SK-N-SH (cell line): ENCODE measurements around the gene LRRC27. TPM values are rescaled to one million over a fixed set of nuclear protein-coding genes. Genes with fewer than 3 reads are reported as not detected.

Experiments used
- CTCF ChIA-PET: fragments of 300-600, 350-600 bp; formaldehyde crosslinking; extraction: SDS; loops from one replicate; lab custom pipeline; 2021; lab: Yijun Ruan, JAX
- POLR2A ChIA-PET: fragments of 350-600 bp; sonication (Branson Sonifier 250); formaldehyde crosslinking; extraction: SDS; loops from one replicate; lab custom pipeline; 2020; ENCODE audit warnings: antibody characterized with exemption, inconsistent platforms; lab: Yijun Ruan, JAX
- DNase-seq: peaks from one replicate; pipeline ENCODE4 v3.0.0; 2012
- H2AFZ ChIP-seq: fragments of 200-600 bp; sonication (generic); 2 replicates; pipeline ENCODE4 v1.8.1; 2016; ENCODE audit warnings: antibody characterized with exemption, mild to moderate bottlenecking, low read depth
- H3F3A ChIP-seq: fragments of 200-600 bp; sonication (generic); replicated peaks from 2 replicates; pipeline ENCODE3; 2016; ENCODE audit warnings: antibody characterized with exemption, mild to moderate bottlenecking; ENCODE audit not compliant: insufficient read depth
- H3K27ac ChIP-seq, 2 experiments: fragments of 200-500 bp in 1 of 2; fragments of 200-600 bp in 1 of 2; sonication (Bioruptor generic) in 1 of 2; sonication (generic), shearing (Covaris generic) in 1 of 2; 2 replicates each; pipeline versions ENCODE4 v1.5.1 to v1.6.1; 2014 to 2016; ENCODE audit warnings: low read depth in 2 of 2, inconsistent platforms in 1 of 2, low read length in 1 of 2, mild to moderate bottlenecking in 1 of 2, mixed read lengths in 1 of 2
- H3K27me3 ChIP-seq: fragments of 200-600 bp; sonication (generic), shearing (Covaris generic); 2 replicates; pipeline ENCODE4 v1.6.1; 2016; ENCODE audit warnings: mixed run types; ENCODE audit not compliant: insufficient read depth
- H3K36me3 ChIP-seq, 2 experiments: fragments of 200-500 bp in 1 of 2; fragments of 200-600 bp in 1 of 2; sonication (Bioruptor generic) in 1 of 2; sonication (generic) in 1 of 2; replicated peaks in 1 of 2; 2 replicates each; pipeline versions ENCODE3 to v1.5.1; 2014 to 2016; ENCODE audit warnings: low read length in 1 of 2, mild to moderate bottlenecking in 1 of 2; ENCODE audit not compliant: insufficient read depth in 2 of 2, control insufficient read depth in 1 of 2
- H3K4me1 ChIP-seq, 2 experiments: fragments of 200-500 bp in 1 of 2; fragments of 200-600 bp in 1 of 2; sonication (Bioruptor generic) in 1 of 2; sonication (generic), shearing (Covaris generic) in 1 of 2; 2 replicates each; pipeline versions ENCODE4 v1.5.1 to v1.6.1; 2014 to 2016; ENCODE audit warnings: low read depth in 1 of 2, low read length in 1 of 2, mixed run types in 1 of 2; ENCODE audit not compliant: insufficient read depth in 2 of 2, control insufficient read depth in 1 of 2
- H3K4me2 ChIP-seq: fragments of 200-600 bp; sonication (generic), shearing (Covaris generic); 2 replicates; pipeline ENCODE4 v1.6.1; 2017; ENCODE audit warnings: mixed run types
- H3K4me3 ChIP-seq, 2 experiments: fragments of 200-500 bp in 1 of 2; fragments of 200-600 bp in 1 of 2; sonication (Bioruptor generic) in 1 of 2; sonication (generic), shearing (Covaris generic) in 1 of 2; 2 replicates each; pipeline versions ENCODE4 v1.5.1 to v1.8.1; 2014 to 2016; ENCODE audit warnings: low read depth in 2 of 2, inconsistent platforms in 1 of 2, low read length in 1 of 2, mild to moderate bottlenecking in 1 of 2, mixed read lengths in 1 of 2, moderate library complexity in 1 of 2
- H3K79me2 ChIP-seq: fragments of 200-600 bp; sonication (generic); 2 replicates; pipeline ENCODE4 v1.8.1; 2017; ENCODE audit warnings: mild to moderate bottlenecking; ENCODE audit not compliant: insufficient read depth
- H3K9ac ChIP-seq: fragments of 200-600 bp; sonication (generic); 2 replicates; pipeline ENCODE4 v1.6.1; 2017; ENCODE audit warnings: mixed run types
- H3K9me2 ChIP-seq: fragments of 200-600 bp; sonication (generic); 2 replicates; pipeline ENCODE4 v1.6.1; 2017; ENCODE audit warnings: mixed run types
- H3K9me3 ChIP-seq: fragments of 200-600 bp; sonication (generic); 2 replicates; pipeline ENCODE4 v1.6.1; 2017; ENCODE audit warnings: mixed run types, mild to moderate bottlenecking, moderate library complexity
- H4K20me1 ChIP-seq: fragments of 200-600 bp; sonication (generic); 2 replicates; pipeline ENCODE4 v1.6.1; 2017; ENCODE audit warnings: mild to moderate bottlenecking, mixed run types; ENCODE audit not compliant: insufficient read depth
- CTCF ChIP-seq: fragments of 200-600 bp; sonication (generic); IDR thresholded peaks from 2 replicates; pipeline ENCODE4 v1.6.1; 2017; ENCODE audit warnings: antibody characterized with exemption, mild to moderate bottlenecking, moderate library complexity
- EP300 ChIP-seq, 2 experiments: IDR thresholded peaks; 2 replicates each; pipeline versions ENCODE4 v1.4.0 to v1.6.1; 2012; ENCODE audit warnings: borderline replicate concordance in 1 of 2, low read depth in 1 of 2, low read length in 1 of 2
- EZH2phosphoT487 ChIP-seq: fragments of 200-600 bp; sonication (generic); IDR thresholded peaks from 2 replicates; pipeline ENCODE4 v1.6.1; 2017; ENCODE audit warnings: low read depth, mixed run types, mild to moderate bottlenecking, antibody characterized with exemption, moderate library complexity, borderline replicate concordance
- FOSL2 ChIP-seq: IDR thresholded peaks from 2 replicates; pipeline ENCODE4 v1.4.0; 2012; ENCODE audit warnings: low read depth, mild to moderate bottlenecking, moderate library complexity, borderline replicate concordance
- FOXJ3 ChIP-seq: sonication (generic); formaldehyde crosslinking; IDR thresholded peaks from 2 replicates; pipeline ENCODE4 v1.5.1; 2020; ENCODE audit warnings: mild to moderate bottlenecking, missing genetic modification reagents
- GABPA ChIP-seq: IDR thresholded peaks from 2 replicates; pipeline ENCODE4 v1.4.0; 2012; ENCODE audit warnings: low read depth, mild to moderate bottlenecking
- GATA2 ChIP-seq: sonication (generic); formaldehyde crosslinking; IDR thresholded peaks from 2 replicates; pipeline ENCODE4 v1.5.0; 2020; ENCODE audit warnings: mild to moderate bottlenecking, missing genetic modification reagents
- IRF3 ChIP-seq: fragments of 150-350 bp; IDR thresholded peaks from 2 replicates; pipeline ENCODE4 v1.6.1; 2016; ENCODE audit warnings: mild to moderate bottlenecking, low read depth, low read length
- JUND ChIP-seq: IDR thresholded peaks from 2 replicates; pipeline ENCODE4 v1.4.0; 2012
- MAX ChIP-seq: IDR thresholded peaks from 2 replicates; pipeline ENCODE4 v1.4.0; 2012; ENCODE audit warnings: low read depth
- MEF2A ChIP-seq: IDR thresholded peaks from 2 replicates; pipeline ENCODE4 v1.4.0; 2012; ENCODE audit warnings: low read depth, borderline replicate concordance
- MXI1 ChIP-seq: IDR thresholded peaks from 2 replicates; pipeline ENCODE4 v1.6.1; 2012; ENCODE audit warnings: mild to moderate bottlenecking, low read depth, low read length, improper control_type of control experiment
- NRF1 ChIP-seq: IDR thresholded peaks from 2 replicates; pipeline ENCODE4 v1.6.1; 2012; ENCODE audit warnings: low read depth, mild to moderate bottlenecking, low read length
- PBX3 ChIP-seq: IDR thresholded peaks from 2 replicates; pipeline ENCODE4; 2012
- POLR2AphosphoS5 ChIP-seq: IDR thresholded peaks from 2 replicates; pipeline ENCODE4 v1.6.1; 2012; ENCODE audit warnings: low read depth, low read length
- RAD21 ChIP-seq: IDR thresholded peaks from 2 replicates; pipeline ENCODE4 v1.6.1; 2012; ENCODE audit warnings: mild to moderate bottlenecking, low read length
- RCOR1 ChIP-seq: fragments of 150-350 bp; IDR thresholded peaks from 2 replicates; pipeline ENCODE4 v1.6.1; 2017; ENCODE audit warnings: antibody characterized with exemption, low read length
- SIN3A ChIP-seq: IDR thresholded peaks from 2 replicates; pipeline ENCODE4 v1.6.1; 2012; ENCODE audit warnings: low read depth, mild to moderate bottlenecking, low read length, moderate library complexity, borderline replicate concordance
- TAF1 ChIP-seq: IDR thresholded peaks from 2 replicates; pipeline ENCODE4 v1.6.1; 2012; ENCODE audit warnings: low read depth, mild to moderate bottlenecking, low read length, moderate library complexity, borderline replicate concordance
- TEAD4 ChIP-seq: IDR thresholded peaks from 2 replicates; pipeline ENCODE4 v1.4.0; 2012; ENCODE audit warnings: mild to moderate bottlenecking, borderline replicate concordance; ENCODE audit not compliant: insufficient read depth
- USF1 ChIP-seq: IDR thresholded peaks from 2 replicates; pipeline ENCODE4 v1.4.0; 2012; ENCODE audit warnings: low read depth, borderline replicate concordance
- WGBS: methylation state at CpG from one replicate; pipeline ENCODE4 v1.1.6; 2017; ENCODE audit warnings: low lambda C conversion rate; 5-methylcytosine and 5-hydroxymethylcytosine counted together
- polyA plus RNA-seq, 3 experiments: library from polyadenylated mRNA; depleted of rRNA; stranded (reverse); fragments of >200 nt; gene quantifications; 2 replicates each; pipeline ENCODE4 v1.2.3, GENCODE V29; 2012

Gene LRRC27
- polyA plus RNA-seq, 1 of the 3 experiments (the other 2 are of a cell fraction), result 10.0 TPM

GRCh38 chr10:132328738-132329137 is 3.3 kb upstream of the LRRC27 start:
- Histone ChIP-seq H3K79me2 (peaks cover 81% of the 10 kb centered on the region), H3K9me3 (no peaks in the 10 kb centered on the region), H3K27me3 (no peaks in the 10 kb centered on the region), H3K4me3 (peak overlapping the region in 1 of 2 experiments; percentile 81; a peak in 2 of 4 replicates), H3K27ac (peak overlapping the region in 1 of 2 experiments; percentile 62; a peak in 1 of 4 replicates), H3K9me2 (no peaks in the 10 kb centered on the region), H2AFZ (no peak overlapping the region), H3K4me1 (peaks cover 0 to 30% of the 10 kb centered on the region in 2 experiments; a peak in 3 of 4 replicates), H4K20me1 (no peaks in the 10 kb centered on the region), H3K4me2 (peak overlapping the region; percentile 91), H3K36me3 (peaks cover 0 to 12% of the 10 kb centered on the region in 2 experiments), H3K9ac (no peak overlapping the region), H3F3A (peaks cover 7% of the 10 kb centered on the region)
- CTCF ChIA-PET, result no interaction called here
- TF ChIP-seq GATA2, result peak; percentile 62
- no peak for TF ChIP-seq GABPA
- peak; percentile 55 for DNase-seq
- WGBS, result 75% methylated on average over 6 of the region's 8 CpGs
- POLR2A ChIA-PET, result no interaction called here

GRCh38 chr10:132329565-132330485 is 2.2 kb upstream of the LRRC27 start:
- ChIA-PET POLR2A (no interaction called here), CTCF (no interaction called here)
- H3K79me2 ChIP-seq, result peaks cover 77% of the 10 kb centered on the region
- peak overlapping the region; percentile 93; the same call in 1 of the 2 replicates for H3K9ac ChIP-seq
- WGBS, result 35% methylated on average over 23 of the region's 23 CpGs
- no peaks in the 10 kb centered on the region for H3K9me2 ChIP-seq
- H2AFZ ChIP-seq, result peak overlapping the region; percentile 25; the same call in 1 of the 2 replicates
- no peaks in the 10 kb centered on the region for H3K9me3 ChIP-seq
- peak overlapping the region; percentile 60 to 62 for H3K27ac ChIP-seq
- H3K4me2 ChIP-seq, result peak overlapping the region; percentile 91
- peaks cover 0 to 30% of the 10 kb centered on the region in 2 experiments; a peak in 3 of 4 replicates for H3K4me1 ChIP-seq
- H3K27me3 ChIP-seq, result no peaks in the 10 kb centered on the region
- H3K4me3 ChIP-seq, result peak overlapping the region; percentile 81 to 91
- H3F3A ChIP-seq, result peaks cover 7% of the 10 kb centered on the region
- peaks cover 3 to 22% of the 10 kb centered on the region in 2 experiments for H3K36me3 ChIP-seq
- no peak for DNase-seq
- H4K20me1 ChIP-seq, result no peaks in the 10 kb centered on the region
- peak; percentile 45; the same call in 1 of the 2 replicates for TF ChIP-seq GABPA
- TF ChIP-seq MEF2A, result no peak
- TF ChIP-seq CTCF, result no peak
- no peak for TF ChIP-seq EP300 (IDR thresholded peaks at IDR 0.05; ENCODE audit: borderline replicate concordance in 1 of 2, low read depth in 1 of 2, low read length in 1 of 2)
- TF ChIP-seq MXI1, result no peak
- no peak for TF ChIP-seq FOXJ3 (CRISPR knock-in tag)
- TF ChIP-seq TEAD4, result no peak
- TF ChIP-seq IRF3, result no peak
- no peak for TF ChIP-seq USF1
- TF ChIP-seq TAF1, result no peak
- no peak for TF ChIP-seq GATA2
- peak; percentile 48 for TF ChIP-seq PBX3
- no peak for TF ChIP-seq NRF1
- peak; percentile 62; the same call in 1 of the 2 replicates for TF ChIP-seq FOSL2
- TF ChIP-seq SIN3A, result no peak
- TF ChIP-seq JUND, result peak; percentile 41; the same call in 1 of the 2 replicates
- no peak for TF ChIP-seq RCOR1
- TF ChIP-seq POLR2AphosphoS5, result no peak
- TF ChIP-seq EZH2phosphoT487, result no peak
- TF ChIP-seq RAD21, result no peak
- 0 out of 2 replicates have a peak, but pooled peaks have one; percentile 54 for TF ChIP-seq MAX
